MCF 10A (cell line): Measurements from ENCODE around the gene LATS2. TPM values are rescaled to one million over a fixed set of nuclear protein-coding genes. Genes with fewer than 3 reads are reported as not detected.

Source experiments
- BruUV-seq: library from RNA; stranded (reverse); fragments of 400-500 nt; replicated peaks from 2 replicates; lab custom pipeline; 2021; lab: Mats Ljungman, UMichigan
- CTCF ChIA-PET: fragments of 300-600 bp; sonication (Branson Sonifier 250); formaldehyde crosslinking; extraction: SDS; loops from one replicate; lab custom pipeline; 2021; ENCODE audit warnings: antibody characterized with exemption, inconsistent platforms; lab: Yijun Ruan, JAX
- POLR2A ChIA-PET: fragments of 300-600, 350-650 bp; sonication (Branson Sonifier 250); formaldehyde crosslinking; extraction: SDS; loops from one replicate; lab custom pipeline; 2020; ENCODE audit warnings: antibody characterized with exemption, inconsistent platforms; lab: Yijun Ruan, JAX
- DNase-seq: peaks from one replicate; pipeline ENCODE4 v3.0.0-alpha.2; 2018; ENCODE audit not compliant: unreplicated experiment
- H3K27ac Mint-ChIP-seq: one replicate; pipeline ENCODE4 v1.8.0; 2022; ENCODE audit warnings: mild to moderate bottlenecking, low read depth, mixed read lengths; ENCODE audit not compliant: unreplicated experiment
- H3K27me3 Mint-ChIP-seq: one replicate; pipeline ENCODE4 v1.8.0; 2022; ENCODE audit warnings: mixed read lengths; ENCODE audit not compliant: insufficient read depth, unreplicated experiment
- H3K36me3 Mint-ChIP-seq: one replicate; pipeline ENCODE4 v1.8.0; 2022; ENCODE audit warnings: mild to moderate bottlenecking, moderate library complexity, mixed read lengths; ENCODE audit not compliant: insufficient read depth, unreplicated experiment
- H3K4me1 Mint-ChIP-seq: one replicate; pipeline ENCODE4 v1.8.0; 2022; ENCODE audit warnings: mixed read lengths; ENCODE audit not compliant: insufficient read depth, unreplicated experiment
- H3K4me3 Mint-ChIP-seq: one replicate; pipeline ENCODE4 v1.8.0; 2022; ENCODE audit warnings: mild to moderate bottlenecking, moderate library complexity, mixed read lengths; ENCODE audit not compliant: unreplicated experiment
- H3K9me3 Mint-ChIP-seq: one replicate; pipeline ENCODE4 v1.8.0; 2022; ENCODE audit warnings: mixed read lengths; ENCODE audit not compliant: unreplicated experiment
- CTCF ChIP-seq: fragments of 200-600 bp; IDR thresholded peaks from one replicate; pipeline ENCODE4 v1.8.0; 2022; ENCODE audit warnings: antibody characterized with exemption, mild to moderate bottlenecking; ENCODE audit not compliant: unreplicated experiment
- intact Hi-C: fragments of 100-400 bp; cut with micrococcal nuclease; formaldehyde crosslinking; loops from 2 replicates; pipeline ENCODE4 v1.14.1; 2022
- total RNA-seq: library from RNA; stranded (reverse); gene quantifications from 2 replicates; pipeline ENCODE4 v1.2.3, GENCODE V29; 2022

The LATS2 gene
- total RNA-seq, 1 experiment from 2014 or later: 32.3 TPM

- intact Hi-C loops: no loop called here
- H3K4me3 Mint-ChIP-seq: no peak overlapping the region
- H3K9me3 Mint-ChIP-seq: no peaks in the 10 kb centered on the region
- no peaks in the 10 kb centered on the region for H3K36me3 Mint-ChIP-seq
- no TSS peak for BruUV-seq
- DNase-seq: no peak
- no peak for TF ChIP-seq CTCF
- H3K4me1 Mint-ChIP-seq: peaks cover 7% of the 10 kb centered on the region
- no peaks in the 10 kb centered on the region for H3K27me3 Mint-ChIP-seq
- H3K27ac Mint-ChIP-seq: no peak overlapping the region
- CTCF ChIA-PET: interaction anchor here (0.6 to 1.1 kb wide), 2 partner anchors 63 to 1022 kb away, joined by 3 to 4 read pairs; no protein-coding TSS in a partner anchor
- POLR2A ChIA-PET: interaction anchor here (0.7 to 3.4 kb wide), 2 partner anchors 33 to 39 kb away, joined by 3 to 20 read pairs; no protein-coding TSS in a partner anchor
These were observed 10.5 kb upstream of the LATS2 start for GRCh38 chr13:21071924-21072323.

- CTCF ChIA-PET: interaction anchor here (0.6 to 1.9 kb wide), 8 partner anchors 36 to 1434 kb away, joined by 3 to 7 read pairs (median 4); no protein-coding TSS in a partner anchor
- Mint-ChIP-seq H3K4me3 (no peak overlapping the region), H3K4me1 (peaks cover 7% of the 10 kb centered on the region), H3K9me3 (no peaks in the 10 kb centered on the region), H3K27ac (peak overlapping the region; percentile 28), H3K36me3 (no peaks in the 10 kb centered on the region), H3K27me3 (no peaks in the 10 kb centered on the region)
- POLR2A ChIA-PET: interaction anchor here (0.6 to 4.5 kb wide), 6 partner anchors 10 to 97 kb away, joined by 3 to 27 read pairs (median 10); partner anchors contain the start of gene LATS2
- BruUV-seq: no TSS peak
- intact Hi-C loops: no loop called here
- peak; percentile 19 for DNase-seq
- TF ChIP-seq CTCF: no peak
These were observed 9.6 kb upstream of the LATS2 start for GRCh38 chr13:21071015-21071414.

- peaks cover 7% of the 10 kb centered on the region for H3K4me1 Mint-ChIP-seq
These were observed 8.2 kb upstream of the LATS2 start for GRCh38 chr13:21069561-21070004.

More at GRCh38 chr13:21069561-21070004, 8.2 kb upstream of the LATS2 start:
- H3K9me3 Mint-ChIP-seq: no peaks in the 10 kb centered on the region
- CTCF ChIA-PET: interaction anchor here (0.6 to 1.9 kb wide), 6 partner anchors 42 to 409 kb away, joined by 3 to 7 read pairs (median 3); no protein-coding TSS in a partner anchor
- H3K4me3 Mint-ChIP-seq: no peak overlapping the region
- intact Hi-C loops: no loop called here
- H3K27me3 Mint-ChIP-seq: no peaks in the 10 kb centered on the region
- H3K27ac Mint-ChIP-seq: peak overlapping the region; percentile 12
- POLR2A ChIA-PET: interaction anchor here (0.6 to 4.5 kb wide), 15 partner anchors 8 to 230 kb away, joined by 3 to 27 read pairs (median 5); partner anchors contain the start of genes LATS2, MRPL57 and SKA3
- DNase-seq: peak; percentile 94
- no peak for TF ChIP-seq CTCF
- H3K36me3 Mint-ChIP-seq: no peaks in the 10 kb centered on the region
- BruUV-seq: no TSS peak
